Measurements from ENCODE around the gene PHF13.

Gene PHF13

GRCh38 chr1:6613361-6614018 lies at the start of gene PHF13:
PHF13 (plus strand) TSS chr1:6613731; CDS start chr1:6614067, 336 bp downstream.
- FAIRE-seq (peak; percentile 82), DNase-seq (ENCODE audit: insufficient read length, low spot score) (peak; percentile 100)

DNA sequence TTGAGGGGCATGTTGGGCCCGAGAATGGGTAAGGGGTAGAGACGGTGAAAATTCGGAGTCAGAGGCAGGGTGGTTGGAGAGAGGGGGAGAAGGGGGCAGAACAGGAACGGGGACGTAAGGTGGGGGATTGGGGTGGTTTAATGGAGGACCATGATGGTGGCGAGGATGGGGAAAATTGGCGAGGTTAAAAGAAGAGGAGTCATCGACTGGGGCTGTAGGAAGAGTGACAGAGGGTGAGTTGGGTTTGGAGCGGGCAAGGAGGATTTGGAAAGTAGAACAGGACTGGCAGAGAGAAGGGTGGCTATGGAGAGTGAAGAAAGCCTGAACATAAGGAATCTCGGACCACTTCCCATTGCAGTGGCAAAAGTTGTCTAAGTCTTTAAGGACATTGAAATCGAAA lies 44.5 kb upstream of the PHF13 start:
- no peak for DNase-seq (ENCODE audit: insufficient read length, low spot score)
- FAIRE-seq, result no peak

GRCh38 chr1:6570100-6570499 lies 43.4 kb upstream of the PHF13 start:
- no peak for DNase-seq (ENCODE audit: insufficient read length, low spot score)
- FAIRE-seq, result no peak

DNA sequence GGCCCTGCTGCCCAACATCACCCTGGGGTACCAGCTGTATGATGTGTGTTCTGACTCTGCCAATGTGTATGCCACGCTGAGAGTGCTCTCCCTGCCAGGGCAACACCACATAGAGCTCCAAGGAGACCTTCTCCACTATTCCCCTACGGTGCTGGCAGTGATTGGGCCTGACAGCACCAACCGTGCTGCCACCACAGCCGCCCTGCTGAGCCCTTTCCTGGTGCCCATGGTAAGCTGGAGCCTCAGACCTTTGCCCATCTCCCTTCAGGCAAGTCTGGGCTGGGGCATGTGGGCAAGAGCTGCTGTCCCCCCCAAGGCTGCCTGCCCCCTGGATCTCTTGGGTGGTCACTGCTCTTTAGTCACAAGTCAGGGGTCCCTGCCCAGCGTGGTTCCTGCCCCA lies 42.5 kb upstream of the PHF13 start:
- DNase-seq (ENCODE audit: insufficient read length, low spot score) (no peak), FAIRE-seq (no peak)

DNA sequence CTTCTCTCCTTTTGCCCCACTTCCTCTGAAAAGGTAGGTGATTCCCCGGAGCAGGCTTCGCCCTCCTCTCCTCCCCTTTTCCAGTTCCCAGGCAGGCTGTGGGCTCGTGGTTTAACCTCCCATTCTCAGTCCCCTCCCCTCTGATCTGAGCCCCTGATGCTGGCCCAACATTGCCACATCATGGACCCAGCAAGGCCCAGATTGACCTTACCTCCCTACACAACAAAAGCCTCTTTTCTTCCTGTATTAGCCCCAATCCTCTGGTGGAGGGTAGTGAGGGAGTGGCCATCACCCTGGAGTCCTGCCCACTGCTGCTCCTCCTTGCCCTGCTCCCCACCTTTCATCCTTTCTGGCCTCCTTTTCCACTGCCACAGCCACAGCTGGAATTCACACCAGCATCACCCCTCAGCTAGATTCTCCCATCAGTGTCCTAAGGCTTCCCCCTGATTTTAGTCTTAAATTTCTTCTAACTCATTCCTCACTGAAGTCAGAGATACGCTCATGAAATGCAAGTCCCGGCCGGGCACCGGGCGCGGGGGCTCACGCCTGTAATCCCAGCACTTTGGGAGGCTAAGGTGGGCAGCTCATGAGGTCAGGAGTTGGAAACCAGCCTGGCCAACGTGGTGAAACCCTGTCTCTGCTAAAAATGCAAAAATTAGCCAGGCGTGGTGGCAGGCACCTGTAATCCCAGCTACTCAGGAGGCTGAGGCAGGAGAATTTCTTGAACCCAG lies 40.7 kb upstream of the PHF13 start:
- FAIRE-seq, result no peak
- no peak for DNase-seq (ENCODE audit: insufficient read length, low spot score)

- FAIRE-seq (no peak), DNase-seq (ENCODE audit: insufficient read length, low spot score) (no peak)
Measured at GRCh38 chr1:6574025-6574620, 39.4 kb upstream of the PHF13 start.

- DNase-seq (ENCODE audit: insufficient read length, low spot score) (no peak), FAIRE-seq (no peak)
Measured at GRCh38 chr1:6574818-6575217, 38.7 kb upstream of the PHF13 start.

GRCh38 chr1:6577831-6578525 lies 35.6 kb upstream of the PHF13 start:
- FAIRE-seq (no peak), DNase-seq (ENCODE audit: insufficient read length, low spot score) (no peak)

- DNase-seq (ENCODE audit: insufficient read length, low spot score) (no peak), FAIRE-seq (no peak)
Measured at GRCh38 chr1:6578624-6579373, 34.7 kb upstream of the PHF13 start.

DNA sequence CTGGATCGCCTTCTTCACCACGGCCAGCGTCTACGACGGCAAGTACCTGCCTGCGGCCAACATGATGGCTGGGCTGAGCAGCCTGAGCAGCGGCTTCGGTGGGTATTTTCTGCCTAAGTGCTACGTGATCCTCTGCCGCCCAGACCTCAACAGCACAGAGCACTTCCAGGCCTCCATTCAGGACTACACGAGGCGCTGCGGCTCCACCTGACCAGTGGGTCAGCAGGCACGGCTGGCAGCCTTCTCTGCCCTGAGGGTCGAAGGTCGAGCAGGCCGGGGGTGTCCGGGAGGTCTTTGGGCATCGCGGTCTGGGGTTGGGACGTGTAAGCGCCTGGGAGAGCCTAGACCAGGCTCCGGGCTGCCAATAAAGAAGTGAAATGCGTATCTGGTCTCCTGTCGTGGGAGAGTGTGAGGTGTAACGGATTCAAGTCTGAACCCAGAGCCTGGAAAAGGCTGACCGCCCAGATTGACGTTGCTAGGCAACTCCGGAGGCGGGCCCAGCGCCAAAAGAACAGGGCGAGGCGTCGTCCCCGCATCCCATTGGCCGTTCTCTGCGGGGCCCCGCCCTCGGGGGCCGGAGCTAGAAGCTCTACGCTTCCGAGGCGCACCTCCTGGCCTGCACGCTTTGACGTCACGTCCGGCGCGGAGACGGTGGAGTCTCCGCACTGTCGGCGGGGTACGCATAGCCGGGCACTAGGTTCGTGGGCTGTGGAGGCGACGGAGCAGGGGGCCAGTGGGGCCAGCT lies 34.0 kb upstream of the PHF13 start, which contains the start of gene ZBTB48:
Gene ZBTB48, plus strand, starts transcription at position 621 of the 745 bp plus-strand sequence. CDS start 616 bp downstream, outside the sequence.
- FAIRE-seq, result peak; percentile 95
- DNase-seq (ENCODE audit: insufficient read length, low spot score), result peak; percentile 100

DNA sequence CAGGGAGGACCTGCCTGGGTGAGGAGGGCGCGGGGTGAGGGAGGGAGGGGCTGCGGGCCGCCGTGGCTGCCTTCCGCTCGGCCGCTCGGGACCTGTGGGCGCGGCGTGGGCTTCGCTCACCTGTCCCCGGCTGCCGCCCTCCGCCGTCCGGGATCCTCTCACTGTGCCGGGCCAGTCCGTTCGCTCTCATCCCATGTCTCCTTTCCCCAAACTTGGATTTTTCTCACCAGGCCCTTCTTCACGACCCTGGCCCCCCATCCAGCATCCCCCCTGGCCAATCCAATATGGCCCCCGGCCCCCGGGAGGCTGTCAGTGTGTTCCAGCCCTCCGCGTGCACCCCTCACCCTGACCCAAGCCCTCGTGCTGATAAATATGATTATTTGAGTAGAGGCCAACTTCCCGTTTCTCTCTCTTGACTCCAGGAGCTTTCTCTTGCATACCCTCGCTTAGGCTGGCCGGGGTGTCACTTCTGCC lies 33.4 kb upstream of the PHF13 start:
- no peak for DNase-seq (ENCODE audit: insufficient read length, low spot score)
- peak; percentile 21 for FAIRE-seq

DNA sequence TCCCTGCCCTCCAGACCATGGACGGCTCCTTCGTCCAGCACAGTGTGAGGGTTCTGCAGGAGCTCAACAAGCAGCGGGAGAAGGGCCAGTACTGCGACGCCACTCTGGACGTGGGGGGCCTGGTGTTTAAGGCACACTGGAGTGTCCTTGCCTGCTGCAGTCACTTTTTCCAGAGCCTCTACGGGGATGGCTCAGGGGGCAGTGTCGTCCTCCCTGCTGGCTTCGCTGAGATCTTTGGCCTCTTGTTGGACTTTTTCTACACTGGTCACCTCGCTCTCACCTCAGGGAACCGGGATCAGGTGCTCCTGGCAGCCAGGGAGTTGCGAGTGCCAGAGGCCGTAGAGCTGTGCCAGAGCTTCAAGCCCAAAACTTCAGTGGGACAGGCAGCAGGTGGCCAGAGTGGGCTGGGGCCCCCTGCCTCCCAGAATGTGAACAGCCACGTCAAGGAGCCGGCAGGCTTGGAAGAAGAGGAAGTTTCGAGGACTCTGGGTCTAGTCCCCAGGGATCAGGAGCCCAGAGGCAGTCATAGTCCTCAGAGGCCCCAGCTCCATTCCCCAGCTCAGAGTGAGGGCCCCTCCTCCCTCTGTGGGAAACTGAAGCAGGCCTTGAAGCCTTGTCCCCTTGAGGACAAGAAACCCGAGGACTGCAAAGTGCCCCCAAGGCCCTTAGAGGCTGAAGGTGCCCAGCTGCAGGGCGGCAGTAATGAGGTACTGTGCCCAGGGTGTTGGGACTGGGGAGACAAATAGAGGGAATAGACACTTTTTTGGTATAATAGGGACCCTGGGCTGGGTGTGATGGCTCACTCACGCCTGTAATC lies 32.7 kb upstream of the PHF13 start:
- no peak for FAIRE-seq
- DNase-seq (ENCODE audit: insufficient read length, low spot score), result no peak

DNA sequence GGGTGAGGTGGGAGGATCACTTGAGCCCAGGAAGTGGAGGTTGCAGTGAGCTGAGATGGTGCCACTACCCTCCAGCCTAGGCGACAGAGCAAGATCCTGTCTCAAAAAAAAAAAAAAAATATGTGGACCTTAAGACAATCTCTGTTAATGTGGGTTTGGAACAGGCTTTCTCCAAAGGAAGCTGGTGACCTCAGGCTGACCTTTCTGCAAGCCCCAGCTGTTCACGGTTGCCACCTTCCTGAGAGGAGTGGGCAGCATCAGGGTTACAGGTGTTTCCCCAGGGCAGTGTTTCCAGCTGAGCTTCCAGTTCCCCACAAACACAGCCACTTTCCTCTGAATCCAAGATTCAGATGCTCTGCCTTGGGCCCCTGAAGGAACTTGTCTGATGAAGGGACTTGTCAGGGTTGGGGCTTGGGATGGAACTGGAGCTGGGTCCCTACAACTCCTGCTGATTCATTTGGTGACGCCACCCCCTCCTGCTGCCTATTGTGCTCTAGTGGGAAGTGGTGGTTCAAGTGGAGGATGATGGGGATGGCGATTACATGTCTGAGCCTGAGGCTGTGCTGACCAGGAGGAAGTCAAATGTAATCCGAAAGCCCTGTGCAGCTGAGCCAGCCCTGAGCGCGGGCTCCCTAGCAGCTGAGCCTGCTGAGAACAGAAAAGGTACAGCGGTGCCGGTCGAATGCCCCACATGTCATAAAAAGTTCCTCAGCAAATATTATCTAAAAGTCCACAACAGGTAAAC lies 31.8 kb upstream of the PHF13 start:
- FAIRE-seq (peak; percentile 68), DNase-seq (ENCODE audit: insufficient read length, low spot score) (no peak)

DNA sequence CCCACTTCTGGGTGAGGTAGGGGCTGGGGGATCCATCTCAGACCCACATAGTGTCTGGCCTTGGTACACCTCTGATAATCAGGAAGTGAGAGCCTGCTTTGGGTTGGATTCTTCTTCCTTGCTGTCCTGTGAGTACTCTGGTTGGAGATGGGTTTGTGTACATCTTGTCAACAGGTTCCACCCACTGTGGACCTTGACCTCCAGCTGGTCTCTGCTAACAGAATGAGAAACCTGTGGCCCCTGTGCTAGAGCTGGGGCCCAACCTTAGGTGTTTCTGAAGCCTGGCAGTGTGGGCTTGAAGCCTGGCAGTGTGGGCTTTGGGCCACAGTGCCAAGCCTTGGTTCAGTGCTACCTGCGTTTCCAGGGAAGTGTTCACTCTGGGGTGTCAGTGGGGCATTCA lies 31.2 kb upstream of the PHF13 start:
- FAIRE-seq, result peak; percentile 80
- DNase-seq (ENCODE audit: insufficient read length, low spot score), result no peak

DNA sequence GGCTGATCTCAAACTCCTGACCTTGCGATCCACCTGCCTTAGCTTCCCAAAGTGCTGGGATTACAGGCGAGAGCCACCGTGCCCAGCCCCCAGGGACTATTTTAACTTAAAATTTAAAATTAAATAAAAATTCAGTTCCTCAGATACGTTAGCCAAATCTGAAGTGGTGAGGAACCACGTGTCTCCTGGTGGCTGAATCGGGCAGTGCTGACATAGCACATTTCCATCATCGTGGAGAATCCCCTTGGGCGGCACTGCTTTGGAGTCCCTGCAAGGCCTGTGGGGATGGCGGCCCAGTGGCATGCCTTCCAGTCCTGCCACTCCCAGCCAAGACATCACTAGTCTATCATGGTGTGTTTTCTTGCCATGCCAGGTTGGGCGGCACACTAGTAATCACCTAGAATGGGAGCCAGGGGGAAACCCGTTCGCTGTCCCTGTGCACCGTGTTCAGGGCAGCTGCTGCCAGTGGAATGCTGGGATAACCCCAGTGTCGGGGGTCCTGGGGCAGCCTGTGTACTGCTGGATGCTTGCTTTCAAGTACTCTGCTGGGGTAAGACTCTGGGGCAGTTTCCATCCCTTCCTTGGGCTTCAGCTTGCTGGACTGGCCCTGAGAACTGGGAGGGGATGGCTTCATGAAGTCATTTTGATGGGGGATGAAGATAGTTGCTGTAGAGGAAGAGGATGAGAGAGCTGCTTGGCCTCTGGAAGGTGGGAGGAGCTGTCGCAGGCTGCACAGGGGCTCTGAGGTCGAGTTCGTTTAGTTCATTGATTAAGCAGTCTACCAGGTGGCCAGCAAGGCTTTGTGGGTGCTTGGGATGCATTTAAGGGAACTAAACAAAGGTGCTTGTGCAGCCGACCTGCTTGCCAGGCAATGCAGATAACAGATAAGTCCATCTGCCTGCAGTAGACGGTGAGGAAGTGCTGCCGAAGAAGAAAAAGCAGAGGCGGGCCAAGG lies 29.1 kb upstream of the PHF13 start:
- FAIRE-seq, result no peak
- no peak for DNase-seq (ENCODE audit: insufficient read length, low spot score)

GRCh38 chr1:6585081-6585722 lies 28.3 kb upstream of the PHF13 start:
- FAIRE-seq (no peak), DNase-seq (ENCODE audit: insufficient read length, low spot score) (no peak)

GRCh38 chr1:6585841-6586240 lies 27.7 kb upstream of the PHF13 start:
- DNase-seq (ENCODE audit: insufficient read length, low spot score) (no peak), FAIRE-seq (no peak)

All from GM19239 (cell line).